KMS-11 (cell line): ENCODE measurements around the gene ZNF473.

Experiments used
- H2AFZ ChIP-seq: fragments of 200-600 bp; sonication (generic); 2 replicates; pipeline ENCODE4 v1.6.1; 2016; ENCODE audit warnings: antibody characterized with exemption, mixed run types, low read depth
- H3K27ac ChIP-seq: fragments of 200-600 bp; sonication (generic); 2 replicates; pipeline ENCODE4 v1.6.1; 2016; ENCODE audit warnings: mild to moderate bottlenecking, mixed run types
- H3K27me3 ChIP-seq: fragments of 200-600 bp; sonication (generic); 2 replicates; pipeline ENCODE4 v1.6.1; 2017; ENCODE audit warnings: mild to moderate bottlenecking, low read depth, mixed run types, moderate library complexity; ENCODE audit not compliant: insufficient read depth
- H3K36me3 ChIP-seq: fragments of 200-600 bp; sonication (generic); 2 replicates; pipeline ENCODE4 v1.6.1; 2017; ENCODE audit warnings: mild to moderate bottlenecking, mixed run types; ENCODE audit not compliant: insufficient read depth
- H3K4me1 ChIP-seq: fragments of 200-600 bp; sonication (generic); 2 replicates; pipeline ENCODE4 v1.6.1; 2016; ENCODE audit warnings: mild to moderate bottlenecking, low read depth, mixed run types; ENCODE audit not compliant: poor library complexity, severe bottlenecking
- H3K4me2 ChIP-seq: fragments of 200-600 bp; sonication (generic); 2 replicates; pipeline ENCODE4 v1.7.0; 2016; ENCODE audit warnings: mild to moderate bottlenecking, mixed run types
- H3K4me3 ChIP-seq: fragments of 200-600 bp; sonication (generic); IDR thresholded peaks from 2 replicates; pipeline ENCODE4 v1.6.1; 2017; ENCODE audit warnings: low read depth, low read length, mixed read lengths; ENCODE audit not compliant: insufficient read depth
- H3K79me2 ChIP-seq: fragments of 200-600 bp; sonication (generic); 2 replicates; pipeline ENCODE4 v1.6.1; 2016; ENCODE audit warnings: low read depth, mixed run types; ENCODE audit not compliant: insufficient read depth
- H3K9ac ChIP-seq: fragments of 200-600 bp; sonication (generic); 2 replicates; pipeline ENCODE4 v1.6.1; 2016; ENCODE audit warnings: mild to moderate bottlenecking, mixed run types
- H4K20me1 ChIP-seq: fragments of 200-600 bp; sonication (generic); 2 replicates; pipeline ENCODE4 v1.6.1; 2016; ENCODE audit warnings: mild to moderate bottlenecking, mixed run types; ENCODE audit not compliant: insufficient read depth
- TF ChIP-seq, protein P1 (sequence below): fragments of 200-600 bp; sonication (generic); conservative IDR thresholded peaks from 2 replicates; pipeline ENCODE4 v1.6.1; 2017; ENCODE audit warnings: low read depth, mild to moderate bottlenecking, antibody characterized with exemption, low read length, moderate library complexity, mixed read lengths

The ZNF473 gene

GRCh38 chr19:50030937-50031336 is 5.1 kb downstream of the ZNF473 start:
- no peaks in the 10 kb centered on the region for H3K27me3 ChIP-seq
- H3K79me2 ChIP-seq: peaks cover 18% of the 10 kb centered on the region; the same call in 1 of the 2 replicates
- peaks cover 13% of the 10 kb centered on the region; the same call in 1 of the 2 replicates for H3K36me3 ChIP-seq
- no peak overlapping the region for H3K27ac ChIP-seq
- no peaks in the 10 kb centered on the region for H4K20me1 ChIP-seq
- peaks cover 9% of the 10 kb centered on the region for H3K4me1 ChIP-seq
- TF ChIP-seq, protein P1, sequence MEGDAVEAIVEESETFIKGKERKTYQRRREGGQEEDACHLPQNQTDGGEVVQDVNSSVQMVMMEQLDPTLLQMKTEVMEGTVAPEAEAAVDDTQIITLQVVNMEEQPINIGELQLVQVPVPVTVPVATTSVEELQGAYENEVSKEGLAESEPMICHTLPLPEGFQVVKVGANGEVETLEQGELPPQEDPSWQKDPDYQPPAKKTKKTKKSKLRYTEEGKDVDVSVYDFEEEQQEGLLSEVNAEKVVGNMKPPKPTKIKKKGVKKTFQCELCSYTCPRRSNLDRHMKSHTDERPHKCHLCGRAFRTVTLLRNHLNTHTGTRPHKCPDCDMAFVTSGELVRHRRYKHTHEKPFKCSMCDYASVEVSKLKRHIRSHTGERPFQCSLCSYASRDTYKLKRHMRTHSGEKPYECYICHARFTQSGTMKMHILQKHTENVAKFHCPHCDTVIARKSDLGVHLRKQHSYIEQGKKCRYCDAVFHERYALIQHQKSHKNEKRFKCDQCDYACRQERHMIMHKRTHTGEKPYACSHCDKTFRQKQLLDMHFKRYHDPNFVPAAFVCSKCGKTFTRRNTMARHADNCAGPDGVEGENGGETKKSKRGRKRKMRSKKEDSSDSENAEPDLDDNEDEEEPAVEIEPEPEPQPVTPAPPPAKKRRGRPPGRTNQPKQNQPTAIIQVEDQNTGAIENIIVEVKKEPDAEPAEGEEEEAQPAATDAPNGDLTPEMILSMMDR: no peak
- no peak overlapping the region for H3K4me3 ChIP-seq
- no peak overlapping the region for H3K4me2 ChIP-seq
- H2AFZ ChIP-seq: no peak overlapping the region
- H3K9ac ChIP-seq: no peak overlapping the region

- Histone ChIP-seq H3K36me3 (peaks cover 35% of the 10 kb centered on the region; the same call in 1 of the 2 replicates), H3K4me3 (no peak overlapping the region), H4K20me1 (no peaks in the 10 kb centered on the region), H3K9ac (no peak overlapping the region), H2AFZ (no peak overlapping the region), H3K4me2 (no peak overlapping the region), H3K4me1 (no peaks in the 10 kb centered on the region), H3K79me2 (no peaks in the 10 kb centered on the region), H3K27me3 (no peaks in the 10 kb centered on the region), H3K27ac (no peak overlapping the region)
- TF ChIP-seq, protein P1: no peak
Observed at GRCh38 chr19:50036908-50037307, 11.1 kb downstream of the ZNF473 start.

- no peak overlapping the region for H2AFZ ChIP-seq
Observed at GRCh38 chr19:50039968-50040367, 14.2 kb downstream of the ZNF473 start.

DNA sequence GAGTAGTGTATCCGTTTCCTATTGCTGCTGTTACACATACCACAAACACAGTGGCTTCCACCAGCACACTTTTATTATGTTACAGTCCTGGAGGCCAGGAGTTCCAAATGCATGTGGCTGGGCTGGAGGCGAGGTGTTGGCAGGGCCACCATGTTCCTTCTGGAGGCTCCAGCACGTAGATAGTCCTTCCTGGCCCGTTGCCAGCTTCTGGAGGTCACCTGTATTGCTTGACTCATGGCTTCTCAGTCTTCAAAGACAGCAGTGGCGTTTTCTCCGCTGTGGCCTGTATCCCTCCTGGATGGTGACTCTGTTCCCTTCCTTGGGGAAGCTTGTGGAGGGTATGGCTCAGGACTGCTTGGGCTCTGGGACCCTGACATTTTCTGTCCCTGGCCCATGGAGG is 15.2 kb downstream of the ZNF473 start:
- TF ChIP-seq, protein P1: no peak
- peaks cover 43% of the 10 kb centered on the region; the same call in 1 of the 2 replicates for H3K36me3 ChIP-seq

More at GRCh38 chr19:50039968-50040367, 14.2 kb downstream of the ZNF473 start:
- Histone ChIP-seq H3K4me1 (no peaks in the 10 kb centered on the region), H3K4me2 (no peak overlapping the region), H3K27ac (no peak overlapping the region), H3K36me3 (peaks cover 34% of the 10 kb centered on the region; the same call in 1 of the 2 replicates), H3K9ac (no peak overlapping the region), H3K4me3 (no peak overlapping the region), H3K27me3 (no peaks in the 10 kb centered on the region), H3K79me2 (no peaks in the 10 kb centered on the region), H4K20me1 (no peaks in the 10 kb centered on the region)
- TF ChIP-seq, protein P1: no peak

More for the DNA sequence above, 15.2 kb downstream of the ZNF473 start:
- H3K27me3 ChIP-seq: no peaks in the 10 kb centered on the region
- no peak overlapping the region for H3K4me3 ChIP-seq
- H4K20me1 ChIP-seq: no peaks in the 10 kb centered on the region
- H3K9ac ChIP-seq: no peak overlapping the region
- no peaks in the 10 kb centered on the region for H3K79me2 ChIP-seq
- no peak overlapping the region for H3K27ac ChIP-seq
- H2AFZ ChIP-seq: no peak overlapping the region
- no peak overlapping the region for H3K4me2 ChIP-seq
- no peaks in the 10 kb centered on the region for H3K4me1 ChIP-seq
